ENCODE results near the gene SINHCAF. TPM values are rescaled to one million over a fixed set of nuclear protein-coding genes. Genes with fewer than 3 reads are reported as not detected.

Gene SINHCAF, protein sequence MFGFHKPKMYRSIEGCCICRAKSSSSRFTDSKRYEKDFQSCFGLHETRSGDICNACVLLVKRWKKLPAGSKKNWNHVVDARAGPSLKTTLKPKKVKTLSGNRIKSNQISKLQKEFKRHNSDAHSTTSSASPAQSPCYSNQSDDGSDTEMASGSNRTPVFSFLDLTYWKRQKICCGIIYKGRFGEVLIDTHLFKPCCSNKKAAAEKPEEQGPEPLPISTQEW
- 179 TPM for total RNA-seq (2021; ENCODE audit: unreplicated experiment)
- polyA plus RNA-seq (2012), result 46.1 and 56.8 TPM in 2 replicates
- Bru-seq, nascent RNA, result percentile 97 among the genes with signal in this experiment
- percentile 96 among the genes with signal in this experiment for BruChase-seq, experiment 1, labeled RNA remaining after a 6-hour chase
- BruChase-seq, experiment 2, labeled RNA remaining after a 2-hour chase, result percentile 94 among the genes with signal in this experiment
- long read RNA-seq, transcript SINHCAF-201 (6 exons, 3,163 nt), result major isoform, 160 of 247 reads
- long read RNA-seq, transcript SINHCAF-203 (6 exons, 1,555 nt), result minor isoform, 13 of 247 reads
- long read RNA-seq, partial matches to known transcripts, result 2 of 247 reads
- long read RNA-seq, other reads (novel, unspliced or antisense), result 70 of 247 reads

DNA sequence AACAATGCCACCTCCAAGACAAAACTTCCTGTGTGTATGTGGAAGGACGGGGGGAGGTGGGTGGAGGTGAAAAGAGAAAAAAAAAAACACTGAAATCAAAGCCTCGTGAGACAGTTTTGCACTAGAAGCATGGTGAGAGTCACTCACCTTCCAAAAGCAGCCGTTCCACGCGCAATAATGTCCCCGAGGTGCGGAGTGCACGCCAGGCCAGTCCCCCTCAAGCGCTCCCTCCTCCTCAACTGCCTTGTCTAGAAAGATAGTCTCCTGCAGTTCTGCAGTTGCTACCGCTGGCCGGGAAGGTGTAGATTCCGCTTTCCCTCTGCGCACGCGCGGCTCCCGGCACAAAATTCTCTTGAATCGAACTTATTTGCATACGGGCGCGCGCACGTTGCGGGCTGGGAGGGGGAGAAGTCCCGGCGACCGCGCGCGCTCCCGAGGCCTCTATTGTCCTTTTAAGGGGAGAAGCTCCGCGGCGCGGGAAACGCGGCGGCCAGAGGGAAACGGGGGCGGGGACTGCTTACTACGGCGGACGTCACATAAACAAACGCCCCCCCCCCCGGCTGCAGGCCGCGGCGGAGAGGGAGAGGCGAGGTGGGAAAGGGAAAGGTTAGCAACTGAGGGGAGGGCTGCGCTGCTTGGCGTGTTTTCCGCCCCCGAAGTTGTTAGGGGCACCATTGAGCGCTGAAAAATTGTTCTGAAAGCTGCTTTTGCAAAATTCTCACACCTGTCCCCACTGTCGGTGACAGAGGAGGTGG lies at the start of gene SINHCAF:
Gene SINHCAF, minus strand, starts transcription at position 274 of the 755 bp plus-strand sequence. CDS start 27,946 bp downstream, outside the sequence.
- H2AFZ ChIP-seq (ENCODE audit: low read depth, low read length, poor library complexity, severe bottlenecking), result peak within 1 kb of the TSS; percentile 62
- intact Hi-C loops (cut with micrococcal nuclease), result no loop called here

More for the DNA sequence above, at the start of gene SINHCAF:
- Histone ChIP-seq H3K4me3 (replicated peaks in 1 of 2; ENCODE audit: low read depth in 1 of 2, low read length in 2 of 2) (peak within 1 kb of the TSS; percentile 91 to 92), H3K27ac (ENCODE audit: low read depth, low read length) (peak within 1 kb of the TSS; percentile 87), H3K27me3 (ENCODE audit: insufficient read depth, low read length) (no peaks in the 10 kb centered on the region), H3K4me1 (ENCODE audit: control insufficient read depth in 1 of 2, insufficient read depth in 2 of 2, low read length in 2 of 2) (peaks cover 18 to 35% of the 10 kb centered on the region in 2 experiments), H3K9ac (ENCODE audit: low read length) (peak within 1 kb of the TSS; percentile 97), H3K9me2 (ENCODE audit: insufficient read depth) (no peaks in the 10 kb centered on the region), H4K20me1 (ENCODE audit: insufficient read depth) (peaks cover 15% of the 10 kb centered on the region; the same call in 1 of the 2 replicates), H3K9me3 (ENCODE audit: control insufficient read depth in 1 of 2, insufficient read depth in 1 of 2, low read depth in 1 of 2, low read length in 2 of 2) (no peaks in the 10 kb centered on the region), H3K79me2 (ENCODE audit: insufficient read depth, low read length) (peaks cover 49% of the 10 kb centered on the region), H3K4me2 (ENCODE audit: low read length) (peak within 1 kb of the TSS; percentile 93), H3K36me3 (ENCODE audit: control insufficient read depth in 1 of 2, insufficient read depth in 2 of 2, low read length in 2 of 2) (no peaks in the 10 kb centered on the region)
- TF ChIP-seq EGR1 (IDR thresholded peaks at IDR 0.05; ENCODE audit: low read depth) (peak; percentile 79), YY1 (IDR thresholded peaks at IDR 0.05; ENCODE audit: extremely low read depth, insufficient replicate concordance, low read depth, low read length) (peak; percentile 40), SRF (IDR thresholded peaks at IDR 0.05; ENCODE audit: low read depth) (peak; percentile 99), RAD21 (IDR thresholded peaks at IDR 0.05; ENCODE audit: low read depth) (no peak), SIN3A (IDR thresholded peaks at IDR 0.05; ENCODE audit: low read depth) (peak; percentile 66), CEBPB (IDR thresholded peaks at IDR 0.05; ENCODE audit: low read depth) (no peak), POLR2A (IDR thresholded peaks at IDR 0.05; ENCODE audit: borderline replicate concordance, extremely low read depth, insufficient read depth, insufficient read length) (peak; percentile 96), TCF7L2 (IDR thresholded peaks at IDR 0.05; ENCODE audit: borderline replicate concordance, extremely low read depth, insufficient read depth, insufficient read length) (peak; percentile 27), MAX (IDR thresholded peaks at IDR 0.05) (peak; percentile 50), POLR2AphosphoS5 (IDR thresholded peaks at IDR 0.05; ENCODE audit: low read depth, low read length) (peak; percentile 99), REST (IDR thresholded peaks at IDR 0.05; ENCODE audit: low read depth) (no peak), SP1 (IDR thresholded peaks at IDR 0.05; ENCODE audit: low read depth) (no peak)
- TF ChIP-seq, protein P1, sequence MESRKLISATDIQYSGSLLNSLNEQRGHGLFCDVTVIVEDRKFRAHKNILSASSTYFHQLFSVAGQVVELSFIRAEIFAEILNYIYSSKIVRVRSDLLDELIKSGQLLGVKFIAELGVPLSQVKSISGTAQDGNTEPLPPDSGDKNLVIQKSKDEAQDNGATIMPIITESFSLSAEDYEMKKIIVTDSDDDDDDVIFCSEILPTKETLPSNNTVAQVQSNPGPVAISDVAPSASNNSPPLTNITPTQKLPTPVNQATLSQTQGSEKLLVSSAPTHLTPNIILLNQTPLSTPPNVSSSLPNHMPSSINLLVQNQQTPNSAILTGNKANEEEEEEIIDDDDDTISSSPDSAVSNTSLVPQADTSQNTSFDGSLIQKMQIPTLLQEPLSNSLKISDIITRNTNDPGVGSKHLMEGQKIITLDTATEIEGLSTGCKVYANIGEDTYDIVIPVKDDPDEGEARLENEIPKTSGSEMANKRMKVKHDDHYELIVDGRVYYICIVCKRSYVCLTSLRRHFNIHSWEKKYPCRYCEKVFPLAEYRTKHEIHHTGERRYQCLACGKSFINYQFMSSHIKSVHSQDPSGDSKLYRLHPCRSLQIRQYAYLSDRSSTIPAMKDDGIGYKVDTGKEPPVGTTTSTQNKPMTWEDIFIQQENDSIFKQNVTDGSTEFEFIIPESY (IDR thresholded peaks at IDR 0.05; ENCODE audit: extremely low read depth, insufficient replicate concordance, low read length), result no peak
- BruUV-seq (replicated peaks), result no TSS peak
- POLR2A ChIA-PET, result interaction anchor here (0.5 to 1.1 kb wide), 7 partner anchors 8 to 1910 kb away, joined by 3 to 4 read pairs (median 3); no protein-coding TSS in a partner anchor
- DNase-seq (ENCODE audit: low read depth, low spot score) (peak; percentile 96), ATAC-seq (peak; percentile 81)
- CTCF ChIA-PET, result interaction anchor here (0.7 to 1.2 kb wide), 4 partner anchors 9 to 78 kb away, joined by 3 to 5 read pairs (median 4); no protein-coding TSS in a partner anchor
- RAD21 ChIA-PET (ENCODE audit: low non-redundant PET in 1 of 2, low total read pairs in 2 of 2, uncharacterized antibody in 2 of 2, unreplicated experiment in 2 of 2), result interaction anchor here in 1 of 2 experiments (0.6 kb wide), 1 partner anchor 352 kb away, joined by 4 read pairs; no protein-coding TSS in a partner anchor

Data from HCT116 (cell line).